IMR-90 (cell line): ENCODE data around the gene SLFNL1. TPM values are rescaled to one million over a fixed set of nuclear protein-coding genes. Genes with fewer than 3 reads are reported as not detected.

Source experiments
- ATAC-seq: fragments of 200-7000 bp; cut with Tn5 transposase; 2 replicates; pipeline ENCODE4 v1.9.1; 2020; ENCODE audit warnings: low read depth, mild to moderate bottlenecking, moderate library complexity
- BruUV-seq: library from RNA; stranded (reverse); fragments of 400-500 nt; replicated peaks from 2 replicates; lab custom pipeline; 2021; lab: Mats Ljungman, UMichigan
- CTCF ChIA-PET: fragments of 300-600 bp; formaldehyde crosslinking; extraction: SDS; loops from one replicate; lab custom pipeline; 2021; ENCODE audit warnings: antibody characterized with exemption; lab: Yijun Ruan, JAX
- POLR2A ChIA-PET: fragments of 300-600 bp; sonication (Branson Sonifier 250); formaldehyde crosslinking; loops from one replicate; lab custom pipeline; 2022; ENCODE audit warnings: antibody characterized with exemption; ENCODE audit not compliant: unreplicated experiment; lab: Charles Lee
- DNase-seq: peaks from one replicate; pipeline ENCODE4 v3.0.0; 2013
- H2AFZ ChIP-seq: replicated peaks from 2 replicates; pipeline ENCODE3; 2013; ENCODE audit warnings: low read length, mild to moderate bottlenecking; ENCODE audit not compliant: poor library complexity
- H2AK5ac ChIP-seq: 2 replicates; pipeline ENCODE4 v1.6.1; 2013; ENCODE audit warnings: low read depth, low read length, inconsistent platforms
- H2AK9ac ChIP-seq: replicated peaks from 2 replicates; pipeline ENCODE3; 2013; ENCODE audit warnings: mild to moderate bottlenecking, low read depth, low read length, moderate library complexity; ENCODE audit not compliant: poor library complexity
- H2BK120ac ChIP-seq: 2 replicates; pipeline ENCODE4 v1.6.1; 2013; ENCODE audit warnings: low read depth, low read length, inconsistent platforms
- H2BK15ac ChIP-seq: 3 replicates; pipeline ENCODE4 v1.6.1; 2013; ENCODE audit warnings: low read depth, low read length, inconsistent platforms
- H2BK20ac ChIP-seq: 2 replicates; pipeline ENCODE4 v1.6.1; 2013; ENCODE audit warnings: low read depth, mild to moderate bottlenecking, inconsistent platforms, low read length, moderate library complexity
- H2BK5ac ChIP-seq: 2 replicates; pipeline ENCODE4 v1.6.1; 2013; ENCODE audit warnings: mild to moderate bottlenecking, low read depth, low read length, inconsistent platforms; ENCODE audit not compliant: poor library complexity, severe bottlenecking
- H3K14ac ChIP-seq: replicated peaks from 2 replicates; pipeline ENCODE4 v1.6.1; 2013; ENCODE audit warnings: low read depth, low read length, inconsistent platforms
- H3K18ac ChIP-seq: 2 replicates; pipeline ENCODE4 v1.6.1; 2013; ENCODE audit warnings: low read depth, low read length, control low read depth
- H3K23ac ChIP-seq: 2 replicates; pipeline ENCODE4 v1.6.1; 2013; ENCODE audit warnings: low read depth, low read length, inconsistent platforms
- H3K27ac ChIP-seq: 2 replicates; pipeline ENCODE4 v1.5.1; 2013; ENCODE audit warnings: mild to moderate bottlenecking, control low read depth, low read length; ENCODE audit not compliant: insufficient read depth
- H3K27me3 ChIP-seq: 2 replicates; pipeline ENCODE4 v1.6.1; 2013; ENCODE audit warnings: low read length; ENCODE audit not compliant: control insufficient read depth, insufficient read depth
- H3K36me3 ChIP-seq: 2 replicates; pipeline ENCODE4 v1.6.1; 2013; ENCODE audit warnings: low read length, mixed read lengths; ENCODE audit not compliant: control insufficient read depth, insufficient read depth
- H3K4ac ChIP-seq: 2 replicates; pipeline ENCODE4 v1.6.1; 2013; ENCODE audit warnings: low read depth, low read length, inconsistent platforms
- H3K4me1 ChIP-seq: 2 replicates; pipeline ENCODE4 v1.6.1; 2013; ENCODE audit warnings: low read length, mixed read lengths; ENCODE audit not compliant: control insufficient read depth, insufficient read depth
- H3K4me2 ChIP-seq: 2 replicates; pipeline ENCODE4 v1.6.1; 2013; ENCODE audit warnings: low read depth, mild to moderate bottlenecking, control low read depth, low read length, moderate library complexity
- H3K4me3 ChIP-seq: 2 replicates; pipeline ENCODE4 v1.5.1; 2013; ENCODE audit warnings: low read depth, mild to moderate bottlenecking, control low read depth, low read length, moderate library complexity; ENCODE audit not compliant: insufficient read depth
- H3K56ac ChIP-seq: 2 replicates; pipeline ENCODE4 v1.6.1; 2013; ENCODE audit warnings: low read length, inconsistent platforms; ENCODE audit not compliant: insufficient read depth; ENCODE audit errors: extremely low read depth
- H3K79me1 ChIP-seq, 2 experiments: 2 replicates each; pipeline ENCODE4 v1.6.1; 2013; ENCODE audit warnings: low read length in 2 of 2, inconsistent platforms in 1 of 2, low read depth in 1 of 2
- H3K9ac ChIP-seq: 2 replicates; pipeline ENCODE4 v1.6.1; 2013; ENCODE audit warnings: low read depth, low read length, control low read depth
- H3K9me1 ChIP-seq: 2 replicates; pipeline ENCODE4 v1.6.1; 2013; ENCODE audit warnings: low read length, inconsistent platforms; ENCODE audit not compliant: insufficient read depth
- H3K9me3 ChIP-seq: 2 replicates; pipeline ENCODE4 v1.6.1; 2013; ENCODE audit warnings: low read length; ENCODE audit not compliant: control insufficient read depth, insufficient read depth
- H4K20me1 ChIP-seq: 2 replicates; pipeline ENCODE4 v1.6.1; 2013; ENCODE audit warnings: low read length, inconsistent platforms; ENCODE audit not compliant: insufficient read depth
- H4K5ac ChIP-seq: 2 replicates; pipeline ENCODE4 v1.6.1; 2013; ENCODE audit warnings: mild to moderate bottlenecking, low read depth, low read length, control low read depth
- H4K8ac ChIP-seq, 2 experiments: 2 replicates each; pipeline ENCODE4 v1.6.1; 2013; ENCODE audit warnings: low read depth in 2 of 2, low read length in 2 of 2, control low read depth in 1 of 2, inconsistent platforms in 1 of 2
- H4K91ac ChIP-seq: 2 replicates; pipeline ENCODE4 v1.6.1; 2013; ENCODE audit warnings: low read depth, low read length, inconsistent platforms; ENCODE audit not compliant: insufficient read depth
- BHLHE40 ChIP-seq: fragments of 150-350 bp; IDR thresholded peaks from 2 replicates; pipeline ENCODE4 v1.6.1; 2016; ENCODE audit warnings: mild to moderate bottlenecking, low read depth, low read length
- CEBPB ChIP-seq: IDR thresholded peaks from 2 replicates; pipeline ENCODE4 v1.6.1; 2012; ENCODE audit warnings: low read depth, low read length, improper control_type of control experiment
- CHD1 ChIP-seq: IDR thresholded peaks from 2 replicates; pipeline ENCODE4 v1.6.1; 2012; ENCODE audit warnings: low read depth, low read length, improper control_type of control experiment
- FOS ChIP-seq: fragments of 150-350 bp; IDR thresholded peaks from 2 replicates; pipeline ENCODE4 v1.6.1; 2016; ENCODE audit warnings: low read depth, low read length
- MAFK ChIP-seq: IDR thresholded peaks from 2 replicates; pipeline ENCODE4 v1.6.1; 2012; ENCODE audit warnings: low read depth, low read length, improper control_type of control experiment
- MAZ ChIP-seq: IDR thresholded peaks from 2 replicates; pipeline ENCODE4 v1.6.1; 2012; ENCODE audit warnings: low read depth, mild to moderate bottlenecking, low read length, improper control_type of control experiment, moderate library complexity, borderline replicate concordance
- MXI1 ChIP-seq: IDR thresholded peaks from 2 replicates; pipeline ENCODE4 v1.6.1; 2012; ENCODE audit warnings: low read depth, mild to moderate bottlenecking, low read length, moderate library complexity, borderline replicate concordance
- POLR2A ChIP-seq: IDR thresholded peaks from 2 replicates; pipeline ENCODE4 v1.6.1; 2012; ENCODE audit warnings: mild to moderate bottlenecking, low read depth, low read length
- RAD21 ChIP-seq: IDR thresholded peaks from 2 replicates; pipeline ENCODE4 v1.6.1; 2012; ENCODE audit warnings: low read length, improper control_type of control experiment
- RCOR1 ChIP-seq: IDR thresholded peaks from 2 replicates; pipeline ENCODE4 v1.6.1; 2012; ENCODE audit warnings: mild to moderate bottlenecking, low read length, improper control_type of control experiment; ENCODE audit not compliant: insufficient replicate concordance
- RFX5 ChIP-seq: IDR thresholded peaks from 2 replicates; pipeline ENCODE4 v1.8.0; 2012; ENCODE audit warnings: low read depth, mild to moderate bottlenecking, low read length, moderate library complexity
- SMC3 ChIP-seq: fragments of 150-350 bp; IDR thresholded peaks from 2 replicates; pipeline ENCODE4 v1.6.1; 2016; ENCODE audit warnings: low read depth, mild to moderate bottlenecking, antibody characterized with exemption, low read length, moderate library complexity
- WGBS, 2 experiments: methylation state at CpG; one replicate each; pipeline versions ENCODE4 v1.1.5 to v1.1.7; 2013; ENCODE audit warnings: missing lambda C conversion rate in 2 of 2; ENCODE audit not compliant: insufficient read length in 1 of 2; ENCODE audit errors: extremely low coverage in 2 of 2; 5-methylcytosine and 5-hydroxymethylcytosine counted together
- dilution Hi-C: fragments of 300-500 bp; cut with HindIII; formaldehyde crosslinking; loops from one replicate; pipeline ENCODE4 v1.14.3; 2018; ENCODE audit warnings: low sequenced_read_pairs; ENCODE audit not compliant: unreplicated experiment
- in situ Hi-C: fragments of 300-500 bp; cut with MboI; formaldehyde crosslinking; loops from 3 replicates; pipeline ENCODE4 v1.14.3; 2019; ENCODE audit warnings: low sequenced_read_pairs, inconsistent platforms, mixed read lengths
- intact Hi-C: fragments of 100-400 bp; cut with micrococcal nuclease; formaldehyde crosslinking; loops from 2 replicates; pipeline ENCODE4 v1.10.0; 2022
- polyA plus RNA-seq, 3 experiments: library from polyadenylated mRNA; depleted of rRNA; stranded (reverse); fragments of >200 nt; gene quantifications; 2 replicates each; pipeline ENCODE4 v1.2.3, GENCODE V29; 2012; ENCODE audit warnings: low replicate concordance in 1 of 3
- total RNA-seq: library from RNA; depleted of rRNA; stranded (reverse); fragments of >200 nt; gene quantifications from 2 replicates; pipeline ENCODE4 v1.2.3, GENCODE V29; 2012
- TF ChIP-seq, protein P1 (sequence below): conservative IDR thresholded peaks from 2 replicates; pipeline ENCODE4 v1.5.1; 2012; ENCODE audit warnings: mild to moderate bottlenecking, low read depth, low read length, improper control_type of control experiment
- TF ChIP-seq, protein P2 (sequence below): fragments of 150-350 bp; IDR thresholded peaks from 2 replicates; pipeline ENCODE4 v1.6.1; 2017; ENCODE audit warnings: mild to moderate bottlenecking, antibody characterized with exemption, low read length, low read depth

The SLFNL1 gene
- total and polyA plus RNA-seq, 2 of the 4 experiments (the other 2 are of a cell fraction), result under 0.01 to 0.09 TPM

DNA sequence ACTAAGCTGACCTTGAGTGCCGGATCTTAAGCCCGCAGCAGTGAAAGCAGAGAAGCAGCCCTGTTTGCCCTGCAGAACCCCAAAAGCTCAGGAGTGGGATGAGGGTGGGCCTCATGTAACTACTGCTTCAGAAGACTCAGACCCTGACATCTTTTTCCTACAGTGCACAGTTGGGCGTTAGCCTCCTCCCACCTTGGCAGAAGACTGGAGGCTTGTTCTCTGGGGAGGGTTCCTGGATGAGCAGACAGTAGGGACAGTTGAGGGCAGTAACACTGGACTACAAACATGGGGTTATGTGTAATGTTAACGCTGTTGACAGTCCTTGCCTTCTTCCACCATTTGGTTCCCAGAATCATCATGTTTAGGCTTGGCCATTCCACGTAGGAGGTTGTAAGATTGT lies 32.5 kb downstream of the SLFNL1 start:
- CTCF ChIA-PET, result no interaction called here
- dilution Hi-C loops, result no loop called here

More for the DNA sequence above, 32.5 kb downstream of the SLFNL1 start:
- H3K9me3 ChIP-seq, result no peaks in the 10 kb centered on the region
- H3K27ac ChIP-seq, result no peak overlapping the region
- intact Hi-C loops, result no loop called here
- H4K91ac ChIP-seq, result no peak overlapping the region
- H2BK5ac ChIP-seq, result no peak overlapping the region
- H3K79me1 ChIP-seq, result peaks cover 41 to 67% of the 10 kb centered on the region in 2 experiments
- no peak overlapping the region for H2BK20ac ChIP-seq
- H3K18ac ChIP-seq, result no peak overlapping the region
- H3K14ac ChIP-seq, result no peak overlapping the region
- ATAC-seq (no peak), DNase-seq (no peak)
- peaks cover 12% of the 10 kb centered on the region for H3K4me1 ChIP-seq
- WGBS, 2 experiments, result no CpG with 5 or more reads among the region's 5 CpGs
- H4K20me1 ChIP-seq, result peaks cover 17% of the 10 kb centered on the region
- H3K9me1 ChIP-seq, result peaks cover 13% of the 10 kb centered on the region
- no peak overlapping the region for H3K4me2 ChIP-seq
- H4K5ac ChIP-seq, result no peak overlapping the region
- H3K9ac ChIP-seq, result no peak overlapping the region
- no peak overlapping the region for H3K4ac ChIP-seq
- BruUV-seq, result no TSS peak
- no peak overlapping the region for H3K56ac ChIP-seq
- TF ChIP-seq CEBPB (no peak), MAFK (no peak), SMC3 (no peak), CHD1 (no peak), BHLHE40 (no peak), FOS (no peak), MAZ (no peak), POLR2A (no peak), RFX5 (no peak), RCOR1 (no peak), MXI1 (no peak), RAD21 (no peak)
- TF ChIP-seq, protein P1, sequence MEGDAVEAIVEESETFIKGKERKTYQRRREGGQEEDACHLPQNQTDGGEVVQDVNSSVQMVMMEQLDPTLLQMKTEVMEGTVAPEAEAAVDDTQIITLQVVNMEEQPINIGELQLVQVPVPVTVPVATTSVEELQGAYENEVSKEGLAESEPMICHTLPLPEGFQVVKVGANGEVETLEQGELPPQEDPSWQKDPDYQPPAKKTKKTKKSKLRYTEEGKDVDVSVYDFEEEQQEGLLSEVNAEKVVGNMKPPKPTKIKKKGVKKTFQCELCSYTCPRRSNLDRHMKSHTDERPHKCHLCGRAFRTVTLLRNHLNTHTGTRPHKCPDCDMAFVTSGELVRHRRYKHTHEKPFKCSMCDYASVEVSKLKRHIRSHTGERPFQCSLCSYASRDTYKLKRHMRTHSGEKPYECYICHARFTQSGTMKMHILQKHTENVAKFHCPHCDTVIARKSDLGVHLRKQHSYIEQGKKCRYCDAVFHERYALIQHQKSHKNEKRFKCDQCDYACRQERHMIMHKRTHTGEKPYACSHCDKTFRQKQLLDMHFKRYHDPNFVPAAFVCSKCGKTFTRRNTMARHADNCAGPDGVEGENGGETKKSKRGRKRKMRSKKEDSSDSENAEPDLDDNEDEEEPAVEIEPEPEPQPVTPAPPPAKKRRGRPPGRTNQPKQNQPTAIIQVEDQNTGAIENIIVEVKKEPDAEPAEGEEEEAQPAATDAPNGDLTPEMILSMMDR, result no peak
- TF ChIP-seq, protein P2, sequence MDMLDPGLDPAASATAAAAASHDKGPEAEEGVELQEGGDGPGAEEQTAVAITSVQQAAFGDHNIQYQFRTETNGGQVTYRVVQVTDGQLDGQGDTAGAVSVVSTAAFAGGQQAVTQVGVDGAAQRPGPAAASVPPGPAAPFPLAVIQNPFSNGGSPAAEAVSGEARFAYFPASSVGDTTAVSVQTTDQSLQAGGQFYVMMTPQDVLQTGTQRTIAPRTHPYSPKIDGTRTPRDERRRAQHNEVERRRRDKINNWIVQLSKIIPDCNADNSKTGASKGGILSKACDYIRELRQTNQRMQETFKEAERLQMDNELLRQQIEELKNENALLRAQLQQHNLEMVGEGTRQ, result no peak
- no peak overlapping the region for H3K23ac ChIP-seq
- no peak overlapping the region for H2AFZ ChIP-seq
- H2BK15ac ChIP-seq, result no peak overlapping the region
- in situ Hi-C loops, result no loop called here
- no peak overlapping the region for H2AK5ac ChIP-seq
- no peak overlapping the region for H2AK9ac ChIP-seq
- no peak overlapping the region for H3K4me3 ChIP-seq
- H4K8ac ChIP-seq, result no peak overlapping the region
- no peak overlapping the region for H2BK120ac ChIP-seq
- peaks cover 45% of the 10 kb centered on the region for H3K36me3 ChIP-seq
- H3K27me3 ChIP-seq, result no peaks in the 10 kb centered on the region
- POLR2A ChIA-PET, result no interaction called here
